ENCODE measurements around the gene MYO5A.
"Not testable (repeated sequence)": the region's sequence is repeated elsewhere in the genome, so short reads cannot be mapped to it uniquely, and the experiment has no call there.

The MYO5A gene

GRCh38 chr15:52503788-52504496, 24.7 kb downstream of the MYO5A start:
- DNase-seq: no peak

GRCh38 chr15:52502608-52503007, 26.1 kb downstream of the MYO5A start:
- DNase-seq: no peak

- no peak for DNase-seq
These were observed 29.2 kb downstream of the MYO5A start for GRCh38 chr15:52499506-52499905.

- no peak for DNase-seq
These were observed 30.0 kb downstream of the MYO5A start for GRCh38 chr15:52498706-52499105.

- no peak for DNase-seq
These were observed 31.8 kb downstream of the MYO5A start for GRCh38 chr15:52496776-52497470.

GRCh38 chr15:52496175-52496574, 32.5 kb downstream of the MYO5A start:
- DNase-seq: no peak

- no peak for DNase-seq
These were observed 33.6 kb downstream of the MYO5A start for GRCh38 chr15:52495125-52495524.

- DNase-seq: no peak
These were observed 34.7 kb downstream of the MYO5A start for GRCh38 chr15:52493968-52494367.

GRCh38 chr15:52492132-52492531, 36.5 kb downstream of the MYO5A start:
- no peak for DNase-seq

- DNase-seq: no peak
These were observed 37.2 kb downstream of the MYO5A start for GRCh38 chr15:52491472-52491871.

GRCh38 chr15:52489430-52489829, 39.2 kb downstream of the MYO5A start:
- DNase-seq: not testable (repeated sequence)

GRCh38 chr15:52488830-52489229, 39.9 kb downstream of the MYO5A start:
- no peak for DNase-seq

GRCh38 chr15:52486003-52486996, 42.4 kb downstream of the MYO5A start:
- no peak for DNase-seq

GRCh38 chr15:52485290-52485689, 43.4 kb downstream of the MYO5A start:
- no peak for DNase-seq

GRCh38 chr15:52483707-52484106, 45.0 kb downstream of the MYO5A start:
- DNase-seq: no peak

GRCh38 chr15:52481915-52482314, 46.8 kb downstream of the MYO5A start:
- DNase-seq: peak; percentile 51

GRCh38 chr15:52480990-52481389, 47.7 kb downstream of the MYO5A start:
- no peak for DNase-seq

- DNase-seq: no peak
These were observed 62.0 kb downstream of the MYO5A start for GRCh38 chr15:52466716-52467115.

- no peak for DNase-seq
These were observed 62.5 kb downstream of the MYO5A start for GRCh38 chr15:52466134-52466701.

GRCh38 chr15:52464478-52464877, 64.2 kb downstream of the MYO5A start:
- DNase-seq: no peak

GRCh38 chr15:52464040-52464439, 64.6 kb downstream of the MYO5A start:
- DNase-seq: no peak

GRCh38 chr15:52463638-52464037, 65.0 kb downstream of the MYO5A start:
- DNase-seq: no peak

- no peak for DNase-seq
These were observed 65.8 kb downstream of the MYO5A start for GRCh38 chr15:52462806-52463360.

All from activated gamma-delta T cell treated with Interleukin-2 at 50 U/mL for 16 hours (primary cell).